GM12865 (cell line): Measurements from ENCODE around the gene NACA.

Source experiments
- DNase-seq: peaks from one replicate; pipeline ENCODE4 v3.0.0; 2010; ENCODE audit warnings: low read depth
- H3K4me3 ChIP-seq: 2 replicates; pipeline ENCODE4 v1.5.1; 2011; ENCODE audit warnings: mild to moderate bottlenecking, low read depth, low read length, control low read depth
- CTCF ChIP-seq: IDR thresholded peaks from 2 replicates; pipeline ENCODE4 v1.5.1; 2011; ENCODE audit warnings: low read length, control low read depth, low read depth, inconsistent platforms; ENCODE audit not compliant: insufficient read depth; ENCODE audit errors: missing control alignments

Gene NACA

GRCh38 chr12:56723352-56723751 is 1.7 kb downstream of the NACA start:
- DNase-seq, result no peak
- TF ChIP-seq CTCF, result no peak

GRCh38 chr12:56722832-56723231 is 2.3 kb downstream of the NACA start:
- DNase-seq, result no peak
- H3K4me3 ChIP-seq, result peak overlapping the region; percentile 73
- TF ChIP-seq CTCF, result no peak

More at GRCh38 chr12:56723352-56723751, 1.7 kb downstream of the NACA start:
- H3K4me3 ChIP-seq, result peak overlapping the region; percentile 73

GRCh38 chr12:56721721-56722120 is 3.4 kb downstream of the NACA start:
- H3K4me3 ChIP-seq, result peak overlapping the region; percentile 73
- TF ChIP-seq CTCF, result no peak
- no peak for DNase-seq

- no peak for DNase-seq
Observed at GRCh38 chr12:56721216-56721615, 3.9 kb downstream of the NACA start.

GRCh38 chr12:56720731-56721151 is 4.4 kb downstream of the NACA start:
- no peak overlapping the region for H3K4me3 ChIP-seq
- no peak for TF ChIP-seq CTCF
- DNase-seq, result no peak

More at GRCh38 chr12:56721216-56721615, 3.9 kb downstream of the NACA start:
- no peak for TF ChIP-seq CTCF
- no peak overlapping the region for H3K4me3 ChIP-seq

- H3K4me3 ChIP-seq, result no peak overlapping the region
- no peak for DNase-seq
- no peak for TF ChIP-seq CTCF
Observed at GRCh38 chr12:56719056-56719455, 6.0 kb downstream of the NACA start.

- no peak overlapping the region for H3K4me3 ChIP-seq
- DNase-seq, result no peak
- no peak for TF ChIP-seq CTCF
Observed at GRCh38 chr12:56718636-56719035, 6.5 kb downstream of the NACA start.
